GM18517 (cell line): ENCODE data around the gene MAN1A2.

Experiments used
- ATAC-seq: cut with Tn5 transposase; IDR thresholded peaks from one replicate; pipeline ENCODE4 v1.9.1; 2021; ENCODE audit warnings: mild to moderate bottlenecking, moderate library complexity; ENCODE audit not compliant: unreplicated experiment

The MAN1A2 gene

GRCh38 chr1:117481410-117481809 is 114.2 kb downstream of the MAN1A2 start:
- ATAC-seq: no peak

DNA sequence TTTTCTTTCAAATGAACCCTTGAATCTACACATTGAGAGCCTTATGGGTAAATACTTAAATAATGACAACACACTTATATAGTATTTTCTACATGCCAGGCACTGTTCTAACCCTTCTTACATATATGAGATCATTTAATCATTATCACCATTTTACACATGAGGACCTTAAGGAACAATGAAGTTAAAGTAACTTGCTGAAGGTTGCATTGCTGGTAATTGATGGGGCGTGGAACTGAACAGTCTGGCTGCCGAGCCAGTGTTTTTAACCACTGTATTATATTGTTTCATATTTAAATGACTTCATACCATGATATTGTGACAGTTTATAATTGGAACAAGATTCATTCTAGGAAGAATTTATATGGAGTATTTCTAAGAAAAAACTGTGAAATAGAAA is 126.7 kb downstream of the MAN1A2 start:
- ATAC-seq: no peak

DNA sequence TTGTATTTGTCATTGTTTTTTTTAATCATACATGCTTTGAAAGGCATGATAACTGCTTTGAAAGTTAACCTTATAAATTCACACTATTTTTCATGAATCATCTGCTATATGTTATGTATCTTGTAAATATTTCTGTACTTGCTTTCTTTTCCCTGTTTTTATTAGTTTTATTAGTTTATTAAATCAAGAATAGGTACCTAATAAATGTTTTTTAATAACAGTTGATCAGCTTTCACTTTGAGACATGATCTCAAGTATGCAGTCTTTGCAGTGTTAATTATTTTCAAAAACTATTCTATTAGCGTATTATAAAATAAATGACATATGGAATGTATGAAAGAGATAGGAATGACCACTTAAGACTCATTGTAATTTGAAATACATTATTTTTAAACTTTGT is 127.8 kb downstream of the MAN1A2 start:
- ATAC-seq: no peak

- no peak for ATAC-seq
Observed at GRCh38 chr1:117499071-117499470, 131.8 kb downstream of the MAN1A2 start.

- ATAC-seq: no peak
Observed at GRCh38 chr1:117500584-117500983, 133.3 kb downstream of the MAN1A2 start.

- ATAC-seq: no peak
Observed at GRCh38 chr1:117501281-117501680, 134.0 kb downstream of the MAN1A2 start.

GRCh38 chr1:117511273-117511672 is 144.0 kb downstream of the MAN1A2 start:
- ATAC-seq: no peak

DNA sequence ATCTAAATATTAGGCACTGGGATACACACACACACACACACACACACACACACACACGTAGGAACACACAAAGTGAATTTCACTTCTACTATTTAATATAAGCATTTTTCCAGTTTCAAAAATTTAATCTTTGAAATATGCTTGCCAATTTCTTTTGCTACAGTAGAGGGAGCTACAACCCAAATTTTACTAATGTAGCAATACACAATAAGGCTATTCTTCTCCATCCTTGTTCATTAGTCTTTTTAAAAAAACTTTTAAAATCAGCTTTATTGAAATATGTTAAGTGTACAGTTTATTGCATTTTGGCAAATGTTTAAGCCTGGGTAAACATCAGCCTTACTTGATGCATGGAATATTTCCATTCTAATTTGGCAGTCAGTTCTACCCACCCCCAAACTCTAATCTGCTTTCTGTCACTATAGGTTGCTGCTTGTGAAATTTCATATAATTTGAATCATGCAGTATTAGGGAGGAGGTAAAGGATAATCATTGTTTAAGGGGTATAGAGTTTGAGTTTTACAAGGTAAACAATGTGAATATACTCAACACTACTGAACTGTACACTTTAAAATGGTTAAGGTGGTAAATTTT is 145.6 kb downstream of the MAN1A2 start:
- ATAC-seq: no peak

GRCh38 chr1:117523111-117523510 is 155.9 kb downstream of the MAN1A2 start:
- no peak for ATAC-seq

DNA sequence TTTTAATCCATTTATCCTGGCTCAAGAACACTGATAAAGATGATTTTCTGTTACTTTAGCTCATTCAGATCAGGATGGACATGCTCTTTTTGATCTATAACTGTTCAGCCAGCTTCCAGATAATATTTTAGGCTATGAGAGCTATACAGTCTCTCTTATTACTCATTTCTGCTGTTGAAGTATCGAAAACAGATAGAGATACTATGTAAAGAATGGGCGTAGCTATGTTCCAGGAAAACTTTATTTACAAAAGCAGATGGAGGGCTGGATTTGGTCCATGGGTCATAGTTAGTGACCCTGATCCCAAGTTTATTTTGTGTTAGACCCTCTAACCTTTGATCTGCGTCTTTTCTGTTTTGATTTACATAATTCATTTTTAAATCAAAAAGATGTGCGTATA is 159.8 kb downstream of the MAN1A2 start:
- ATAC-seq: no peak

DNA sequence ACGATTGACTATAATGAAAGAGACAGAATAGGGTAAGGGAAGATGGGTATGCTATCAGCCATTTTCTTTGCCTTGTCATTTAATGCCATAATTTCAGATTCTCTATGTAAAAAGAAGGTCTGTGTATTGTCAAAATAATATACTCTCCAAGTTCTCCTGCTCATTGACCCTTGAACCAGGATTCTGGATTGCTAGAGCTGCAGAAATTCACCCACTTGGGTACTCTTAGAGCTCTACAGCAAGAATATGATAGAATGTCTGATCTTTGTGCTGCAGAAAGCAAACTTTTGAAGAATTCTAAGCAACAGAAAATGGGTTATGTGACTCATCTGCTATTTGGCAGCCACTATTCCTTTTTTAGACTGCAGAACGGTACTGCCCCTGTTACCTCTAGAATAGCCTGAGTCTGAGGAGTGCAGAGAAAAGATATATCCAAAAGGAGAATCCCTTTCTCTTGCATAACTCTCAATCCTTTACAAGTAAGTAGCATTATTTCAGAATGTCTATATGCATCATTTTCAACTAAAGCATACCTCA is 160.4 kb downstream of the MAN1A2 start:
- no peak for ATAC-seq

DNA sequence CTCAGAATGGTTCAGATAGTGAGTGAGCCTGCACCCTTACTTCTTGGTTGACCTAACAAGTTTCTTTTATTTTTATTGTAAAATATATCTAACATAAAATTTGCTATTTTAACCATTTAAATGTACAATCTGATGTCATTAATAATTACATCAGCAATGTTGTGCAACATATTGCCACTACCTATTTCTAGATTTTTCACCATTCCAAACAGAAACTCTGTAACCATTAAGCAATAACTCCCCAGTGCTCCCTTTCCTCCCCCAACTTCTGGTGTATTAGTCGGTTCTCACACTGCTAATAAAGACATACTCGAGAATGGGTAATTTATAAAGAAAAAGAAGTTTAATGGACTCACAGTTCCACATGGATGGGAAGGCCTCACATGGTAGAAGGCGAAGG is 162.4 kb downstream of the MAN1A2 start:
- ATAC-seq: no peak

- ATAC-seq: no peak
Observed at GRCh38 chr1:117531222-117531621, 164.0 kb downstream of the MAN1A2 start.

GRCh38 chr1:117534995-117535467 is 167.8 kb downstream of the MAN1A2 start:
- ATAC-seq: peak; percentile 83

- ATAC-seq: no peak
Observed at GRCh38 chr1:117535821-117536220, 168.6 kb downstream of the MAN1A2 start.

DNA sequence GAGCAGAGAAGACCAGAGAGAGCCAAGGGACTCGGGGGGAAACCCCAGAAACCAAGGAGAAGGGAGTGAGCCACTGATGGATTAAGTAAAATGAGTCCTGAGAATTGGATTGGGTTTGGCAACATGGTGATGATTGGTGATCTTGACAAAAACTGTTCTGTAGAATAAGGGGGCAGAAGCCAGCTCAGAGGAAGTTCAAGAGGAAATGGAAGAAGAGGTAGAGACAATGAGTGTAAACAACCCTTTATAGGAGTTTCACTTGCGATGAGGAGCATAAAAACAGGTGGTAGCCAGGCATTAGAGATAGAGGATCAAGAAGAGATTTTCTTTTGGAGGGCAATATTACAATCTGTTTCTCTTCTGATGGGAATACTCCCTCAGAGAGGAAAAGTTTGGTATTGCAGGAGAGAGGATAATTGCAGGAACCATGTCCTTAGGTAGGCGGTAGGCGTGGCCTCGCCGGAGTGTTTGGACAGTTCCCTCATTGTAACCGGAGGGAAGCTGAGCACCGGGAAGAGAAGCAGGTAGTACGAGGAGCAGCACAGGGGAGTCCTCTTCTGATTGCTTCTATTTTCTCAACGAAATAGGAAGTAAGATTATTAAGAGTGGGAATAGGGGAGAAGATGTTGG is 170.2 kb downstream of the MAN1A2 start:
- no peak for ATAC-seq

GRCh38 chr1:117540532-117540931 is 173.3 kb downstream of the MAN1A2 start:
- ATAC-seq: no peak

DNA sequence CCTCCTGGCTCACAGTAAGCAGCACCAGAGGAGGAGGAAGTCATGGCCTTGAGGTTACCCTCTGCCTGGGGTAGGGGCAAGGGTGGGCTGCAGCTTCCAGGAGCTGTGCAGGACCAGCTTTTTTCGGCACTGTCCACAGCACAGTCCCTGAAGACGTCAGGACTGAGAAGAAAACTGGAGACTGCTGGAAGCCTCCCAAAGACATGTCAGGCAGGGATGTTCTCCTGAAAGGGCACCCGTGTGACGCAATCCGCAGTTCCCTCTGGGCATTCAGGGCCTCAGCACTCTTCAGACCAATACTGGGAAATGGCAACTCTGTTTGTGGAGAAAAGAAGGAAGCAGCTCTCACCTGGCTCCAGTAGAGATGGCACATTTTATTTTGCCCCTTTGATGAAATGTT is 173.8 kb downstream of the MAN1A2 start:
- ATAC-seq: no peak

DNA sequence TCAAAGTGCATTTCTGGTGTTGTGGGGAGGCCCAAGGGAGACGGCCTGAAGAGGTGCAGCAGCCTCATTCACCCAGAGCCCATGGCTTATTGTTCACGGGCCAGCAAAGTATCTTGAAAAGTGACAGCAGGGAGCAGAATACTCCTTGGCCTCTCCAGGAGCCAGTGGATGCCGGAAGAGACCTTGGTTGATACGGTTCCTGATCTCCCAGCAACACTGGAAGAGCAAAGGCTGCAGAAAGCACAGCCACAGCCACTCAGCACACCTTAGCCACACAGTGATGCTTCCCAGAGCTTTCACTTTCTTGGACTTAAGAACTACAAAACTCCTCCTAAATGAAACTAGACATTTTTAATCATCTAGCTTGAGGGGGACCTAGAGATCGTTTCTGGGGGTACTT is 174.3 kb downstream of the MAN1A2 start:
- ATAC-seq: no peak

- no peak for ATAC-seq
Observed at GRCh38 chr1:117544509-117545109, 177.4 kb downstream of the MAN1A2 start.

GRCh38 chr1:117546467-117546866 is 179.2 kb downstream of the MAN1A2 start:
- ATAC-seq: no peak

GRCh38 chr1:117553471-117553870 is 186.2 kb downstream of the MAN1A2 start:
- ATAC-seq: no peak
